ENCODE results near the gene GPN1.
A peak's percentile ranks its signal among the peaks of the same experiment; 100 is the strongest.
"Not testable (repeated sequence)": the region's sequence is repeated elsewhere in the genome, so short reads cannot be mapped to it uniquely, and the experiment has no call there.

Gene GPN1

GRCh38 chr2:27672723-27673486, 44.1 kb downstream of the GPN1 start:
- H3K4me1 ChIP-seq: no peaks in the 10 kb centered on the region
- no peak for TF ChIP-seq CTCF (IDR thresholded peaks at IDR 0.05; ENCODE audit: low read depth, low read length)
- no peak for DNase-seq
- H3K36me3 ChIP-seq: peaks cover 57% of the 10 kb centered on the region
- no peaks in the 10 kb centered on the region for H3K9me3 ChIP-seq
- H3K27me3 ChIP-seq: no peaks in the 10 kb centered on the region
- H3K4me3 ChIP-seq (ENCODE audit: low read depth, low read length): no peak overlapping the region

GRCh38 chr2:27680571-27680970, 51.7 kb downstream of the GPN1 start:
- no peak for TF ChIP-seq CTCF (IDR thresholded peaks at IDR 0.05; ENCODE audit: low read depth, low read length)
- Histone ChIP-seq H3K9me3 (no peaks in the 10 kb centered on the region), H3K4me1 (peaks cover 4% of the 10 kb centered on the region), H3K36me3 (peaks cover 59% of the 10 kb centered on the region), H3K27me3 (no peaks in the 10 kb centered on the region), H3K4me3 (ENCODE audit: low read depth, low read length) (no peak overlapping the region)
- no peak for DNase-seq

DNA sequence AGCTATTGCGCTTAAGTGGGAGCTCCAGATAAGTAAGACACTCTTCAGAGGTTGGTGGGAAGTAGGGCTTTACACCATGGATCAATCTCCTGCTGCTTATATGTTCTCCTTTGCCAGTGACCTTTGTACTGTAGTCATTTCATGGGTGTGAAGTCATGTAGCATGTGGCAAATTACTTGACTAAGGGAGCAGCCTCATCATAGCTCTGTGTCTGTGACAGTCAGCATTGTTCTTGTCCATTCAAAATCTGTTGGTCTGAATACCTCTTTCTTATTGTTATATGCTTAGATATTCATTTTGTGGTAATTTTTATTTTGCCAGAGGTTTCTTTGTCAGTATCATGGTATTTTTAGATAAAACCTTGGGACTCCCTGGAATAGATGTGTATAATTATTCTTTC, 53.0 kb downstream of the GPN1 start:
- TF ChIP-seq CTCF (IDR thresholded peaks at IDR 0.05; ENCODE audit: low read depth, low read length): no peak
- Histone ChIP-seq H3K4me3 (ENCODE audit: low read depth, low read length) (no peak overlapping the region), H3K4me1 (peaks cover 4% of the 10 kb centered on the region), H3K9me3 (no peaks in the 10 kb centered on the region), H3K36me3 (peaks cover 61% of the 10 kb centered on the region), H3K27me3 (no peaks in the 10 kb centered on the region)
- DNase-seq: no peak

- peaks cover 57% of the 10 kb centered on the region for H3K36me3 ChIP-seq
- not testable (repeated sequence) for DNase-seq; H3K4me3 ChIP-seq (ENCODE audit: low read depth, low read length); H3K4me1 ChIP-seq; H3K9me3 ChIP-seq; H3K27me3 ChIP-seq
Observed at GRCh38 chr2:27682334-27682771, 53.5 kb downstream of the GPN1 start.

DNA sequence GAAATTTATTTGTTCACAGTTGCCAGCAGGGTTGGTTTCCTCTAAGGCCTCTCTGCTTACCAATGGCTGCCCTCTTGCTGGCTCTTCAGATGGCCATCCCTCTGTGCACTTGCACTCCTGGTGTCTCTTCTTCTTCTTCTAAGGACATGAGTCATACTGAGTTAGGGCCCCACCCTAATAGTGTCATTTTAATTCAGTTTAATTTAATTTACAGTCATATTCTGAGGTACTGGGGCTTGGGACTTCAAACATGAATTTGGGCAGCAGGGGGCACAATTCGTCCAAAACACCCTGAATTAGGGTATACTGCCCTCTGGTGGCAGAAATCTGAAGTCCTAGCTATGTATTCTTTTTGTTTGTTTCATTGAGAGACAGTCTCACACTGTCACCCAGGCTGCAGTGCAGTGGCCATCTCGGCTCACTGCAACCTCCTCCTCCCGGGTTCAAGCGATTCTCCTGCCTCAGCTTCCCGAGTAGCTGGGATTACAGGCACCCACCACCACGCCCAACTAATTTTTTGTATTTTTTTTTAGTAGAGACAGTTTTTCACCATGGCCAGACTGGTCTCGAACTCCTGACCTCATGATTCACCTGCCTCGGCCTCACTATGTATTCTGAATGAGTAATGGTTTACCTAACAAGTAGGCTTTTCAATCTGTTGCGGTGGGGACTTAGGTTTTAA, 54.7 kb downstream of the GPN1 start:
- H3K36me3 ChIP-seq: peaks cover 49% of the 10 kb centered on the region
- peak; percentile 91 for DNase-seq
- no peaks in the 10 kb centered on the region for H3K27me3 ChIP-seq
- peak; percentile 100 for TF ChIP-seq CTCF (IDR thresholded peaks at IDR 0.05; ENCODE audit: low read depth, low read length)
- no peaks in the 10 kb centered on the region for H3K9me3 ChIP-seq
- H3K4me1 ChIP-seq: peaks cover 4% of the 10 kb centered on the region
- H3K4me3 ChIP-seq (ENCODE audit: low read depth, low read length): no peak overlapping the region

DNA sequence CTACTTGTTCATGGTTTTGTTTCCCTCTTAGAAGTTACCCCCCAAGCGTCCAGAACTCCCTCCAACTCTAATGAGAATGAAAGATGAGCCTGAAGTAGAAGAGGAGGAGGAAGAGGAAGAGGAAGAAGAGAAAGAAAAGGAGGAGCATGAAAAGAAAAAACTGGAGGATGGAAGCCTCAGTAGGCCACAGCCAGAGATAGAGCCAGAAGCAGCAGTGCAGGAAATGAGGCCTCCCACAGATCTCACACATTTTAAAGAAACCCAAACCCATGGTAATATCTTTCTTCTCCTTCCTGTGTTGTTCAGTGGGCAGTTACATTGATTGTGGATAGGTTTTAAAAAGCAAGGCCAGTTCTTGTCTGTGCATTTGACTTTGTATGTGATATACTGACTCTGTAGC, 56.2 kb downstream of the GPN1 start:
- H3K4me3 ChIP-seq (ENCODE audit: low read depth, low read length); H3K27me3 ChIP-seq; H3K9me3 ChIP-seq; H3K4me1 ChIP-seq; DNase-seq: not testable (repeated sequence)
- peaks cover 45% of the 10 kb centered on the region for H3K36me3 ChIP-seq

GRCh38 chr2:27685577-27685976, 56.7 kb downstream of the GPN1 start:
- H3K4me3 ChIP-seq (ENCODE audit: low read depth, low read length): no peak overlapping the region
- peaks cover 45% of the 10 kb centered on the region for H3K36me3 ChIP-seq
- no peaks in the 10 kb centered on the region for H3K27me3 ChIP-seq
- H3K4me1 ChIP-seq: peaks cover 4% of the 10 kb centered on the region
- DNase-seq: no peak
- H3K9me3 ChIP-seq: no peaks in the 10 kb centered on the region
- no peak for TF ChIP-seq CTCF (IDR thresholded peaks at IDR 0.05; ENCODE audit: low read depth, low read length)

Data from BE2C (cell line).